Stimulated activated CD8-positive, alpha-beta memory T cell treated with anti-CD3 and anti-CD28 coated beads, Interleukin-12 subunit alpha, Interleukin-12 subunit beta, amount 100 ng/mL, for 24 hours (primary cell): ENCODE data around the gene C11orf24.
A peak's percentile ranks its signal among the peaks of the same experiment; 100 is the strongest.
"Not testable (repeated sequence)": the region's sequence is repeated elsewhere in the genome, so short reads cannot be mapped to it uniquely, and the experiment has no call there.

Experiments used
- DNase-seq: peaks from one replicate; pipeline ENCODE4 v3.0.0-alpha.2; 2020; ENCODE audit errors: extremely low read depth

The C11orf24 gene

GRCh38 chr11:68251765-68252164 lies 20.0 kb downstream of the C11orf24 start:
- DNase-seq = no peak

- not testable (repeated sequence) for DNase-seq
These were observed 26.9 kb downstream of the C11orf24 start for GRCh38 chr11:68244912-68245311.

- DNase-seq = not testable (repeated sequence)
These were observed 27.9 kb downstream of the C11orf24 start for GRCh38 chr11:68243847-68244246.

DNA sequence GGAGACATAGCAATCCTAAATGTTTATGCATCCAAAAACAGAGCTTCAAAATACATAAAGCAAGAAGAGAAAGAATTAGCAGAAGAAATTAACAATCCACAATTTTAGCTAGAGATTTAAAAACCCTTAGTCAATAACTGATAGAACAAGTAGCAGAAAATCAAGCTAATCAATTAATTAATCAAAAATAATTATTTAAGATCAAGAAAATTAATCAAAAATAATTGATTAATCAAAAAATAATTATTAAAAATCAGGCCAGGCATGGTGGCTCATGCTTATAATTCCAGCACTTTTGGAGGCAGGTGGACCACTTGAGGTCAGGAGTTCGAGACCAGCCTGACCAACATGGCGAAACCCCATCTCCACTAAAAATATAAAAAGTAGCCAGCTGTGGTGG lies 29.2 kb downstream of the C11orf24 start:
- no peak for DNase-seq

DNA sequence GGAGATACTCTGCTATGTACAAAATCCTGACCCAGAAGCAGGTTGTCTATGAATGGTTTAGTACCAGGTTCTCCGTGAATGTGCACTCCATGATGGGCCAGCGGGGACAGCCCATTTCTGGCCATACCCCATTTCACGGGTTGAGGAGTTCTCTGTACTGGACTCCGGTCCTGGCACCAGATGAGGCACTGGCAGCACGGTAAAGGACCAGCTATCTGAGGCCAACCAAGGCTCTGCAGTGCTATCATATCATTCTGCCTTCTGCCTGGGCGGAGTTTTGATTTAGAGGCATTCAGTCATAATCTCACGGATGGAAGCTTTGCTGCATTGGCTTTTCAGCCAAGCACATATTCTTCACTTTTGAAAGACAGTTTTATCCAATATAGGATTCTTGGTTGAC lies 40.2 kb downstream of the C11orf24 start:
- no peak for DNase-seq

- no peak for DNase-seq
These were observed 42.2 kb downstream of the C11orf24 start for GRCh38 chr11:68229601-68230000.

GRCh38 chr11:68226421-68226820 lies 45.4 kb downstream of the C11orf24 start:
- no peak for DNase-seq

- DNase-seq = no peak
These were observed 47.2 kb downstream of the C11orf24 start for GRCh38 chr11:68224606-68225005.

DNA sequence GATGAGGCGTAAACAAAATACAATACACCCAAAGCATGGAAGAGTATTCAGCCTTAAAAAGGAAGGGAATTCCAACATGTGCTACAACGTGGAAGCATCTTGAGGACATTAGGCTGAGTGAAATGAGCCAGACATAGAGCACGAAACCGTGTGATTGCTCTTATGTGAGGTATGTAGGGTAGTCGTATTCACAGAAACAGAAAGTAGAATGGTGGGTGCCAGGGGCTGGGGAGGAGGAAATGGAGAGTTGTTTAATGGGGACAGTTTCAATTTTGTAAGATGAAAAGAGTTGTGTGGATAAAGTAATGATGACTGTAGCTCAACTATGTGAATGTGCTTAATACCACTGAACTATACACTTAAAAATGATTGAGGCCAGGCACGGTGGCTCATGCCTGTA lies 48.5 kb downstream of the C11orf24 start:
- no peak for DNase-seq

GRCh38 chr11:68221406-68221805 lies 50.4 kb downstream of the C11orf24 start:
- no peak for DNase-seq

DNA sequence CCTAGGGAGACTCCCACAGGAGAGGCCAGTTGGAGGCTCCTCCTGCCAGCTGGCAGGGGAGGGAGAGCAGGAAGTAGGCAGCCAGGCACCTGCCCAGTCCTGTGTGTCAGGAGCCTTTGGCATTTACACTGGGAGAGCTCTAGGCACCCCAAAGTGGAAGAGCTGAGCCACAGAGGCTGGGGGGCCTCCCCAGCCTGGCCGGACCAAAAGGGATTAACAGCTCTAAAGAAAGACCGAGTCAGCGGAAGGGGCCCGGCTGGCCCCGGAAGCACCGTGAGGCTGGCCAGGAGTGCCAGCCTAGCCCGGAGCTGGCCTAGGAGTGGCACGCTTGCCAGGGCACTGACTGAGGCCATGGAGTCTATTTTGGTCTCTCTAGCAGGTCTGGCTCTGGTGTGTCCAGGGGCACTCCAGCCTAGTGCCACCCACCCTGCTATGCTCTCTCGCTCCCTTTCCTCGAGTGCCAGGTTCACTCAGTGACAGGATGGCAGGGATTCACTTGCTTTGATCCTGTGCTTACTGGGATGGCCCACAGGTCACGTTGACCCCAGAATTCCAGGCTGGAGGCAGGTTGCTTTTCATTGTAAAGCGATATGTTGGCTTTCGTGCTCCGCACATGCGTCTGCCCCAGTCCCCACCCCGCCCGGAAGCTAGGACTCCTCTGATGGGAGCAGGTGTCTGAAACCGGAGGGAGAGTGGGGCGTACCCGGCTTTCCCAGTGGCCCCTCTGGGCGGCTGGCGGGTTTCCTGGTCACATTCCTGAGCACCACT lies 55.4 kb downstream of the C11orf24 start:
- DNase-seq = no peak

DNA sequence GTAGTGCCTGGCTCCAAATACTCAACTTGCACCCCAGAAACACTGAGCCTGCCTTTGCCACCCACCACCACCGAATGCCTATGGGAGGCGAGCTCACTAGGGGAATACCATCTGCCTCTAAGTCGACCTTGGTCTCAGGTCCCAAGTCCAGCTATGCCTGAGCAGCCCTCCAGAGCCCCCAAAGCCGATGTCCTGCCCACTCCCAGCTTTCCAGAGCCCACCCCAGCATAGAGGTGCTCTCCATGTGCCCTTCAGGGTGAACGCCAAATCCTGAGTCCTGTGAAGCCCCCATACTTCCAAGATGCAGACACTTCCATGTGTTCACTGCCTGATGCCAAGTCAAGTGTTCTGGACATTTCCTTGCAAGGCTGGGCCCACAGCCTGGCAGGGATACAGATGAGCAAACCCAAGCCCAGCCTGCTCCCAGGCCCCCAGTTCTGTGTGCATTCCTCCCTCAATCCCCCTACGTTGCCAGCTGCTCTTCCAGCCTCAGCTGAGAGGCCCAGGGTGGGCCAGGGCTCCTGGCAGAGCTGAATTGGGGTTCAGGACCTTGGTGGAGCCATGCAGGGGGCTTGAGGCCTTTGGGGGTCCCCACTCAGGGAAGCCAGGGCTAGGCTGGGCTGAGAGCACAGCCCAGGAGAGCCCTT lies 56.1 kb downstream of the C11orf24 start:
- no peak for DNase-seq

GRCh38 chr11:68215087-68215445 lies 56.7 kb downstream of the C11orf24 start:
- DNase-seq = no peak

DNA sequence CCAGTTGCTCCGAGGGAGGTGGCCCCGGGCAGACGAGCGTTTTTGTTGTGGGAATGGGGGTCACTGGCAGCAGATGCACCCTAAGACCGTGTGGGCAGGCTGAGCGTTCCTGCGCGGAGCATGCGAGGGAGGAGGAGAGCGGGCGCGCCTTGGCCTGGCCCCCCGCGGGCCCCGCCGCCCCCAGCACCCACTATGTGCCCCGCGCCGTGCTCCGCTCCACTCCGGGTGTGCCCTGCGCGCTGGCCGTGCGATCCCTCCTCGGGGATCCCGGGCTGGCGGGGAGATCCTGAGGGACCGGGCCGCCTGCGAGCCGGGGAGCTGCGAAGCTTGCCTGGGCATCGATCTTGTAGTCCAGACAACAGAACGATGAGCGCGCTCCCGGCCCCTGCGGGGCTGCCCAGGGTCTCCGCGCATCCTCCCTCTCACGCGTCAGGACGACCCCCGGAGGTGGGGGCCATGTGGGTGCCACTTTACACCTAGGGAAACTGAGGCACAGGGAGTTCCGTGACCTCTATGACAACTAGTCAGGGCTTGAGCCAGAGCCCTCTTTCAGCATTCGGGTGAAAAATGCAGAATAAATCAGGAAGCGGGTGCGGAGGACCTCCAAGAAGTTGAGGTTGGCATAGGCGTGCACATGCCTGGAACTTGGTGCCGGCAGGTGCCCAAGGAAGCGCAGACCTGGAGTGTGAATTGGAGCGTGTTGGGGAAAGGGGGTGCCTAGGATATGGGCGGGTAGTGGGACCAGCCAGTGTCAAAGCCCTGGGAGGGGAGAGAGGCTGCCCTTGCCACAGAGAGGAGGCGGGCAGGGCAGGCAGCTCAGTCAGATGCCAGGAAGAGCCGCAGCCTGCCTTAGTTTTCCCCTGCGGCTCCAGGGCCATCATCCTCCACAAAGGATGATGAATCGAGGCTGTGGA lies 57.3 kb downstream of the C11orf24 start:
- no peak for DNase-seq

DNA sequence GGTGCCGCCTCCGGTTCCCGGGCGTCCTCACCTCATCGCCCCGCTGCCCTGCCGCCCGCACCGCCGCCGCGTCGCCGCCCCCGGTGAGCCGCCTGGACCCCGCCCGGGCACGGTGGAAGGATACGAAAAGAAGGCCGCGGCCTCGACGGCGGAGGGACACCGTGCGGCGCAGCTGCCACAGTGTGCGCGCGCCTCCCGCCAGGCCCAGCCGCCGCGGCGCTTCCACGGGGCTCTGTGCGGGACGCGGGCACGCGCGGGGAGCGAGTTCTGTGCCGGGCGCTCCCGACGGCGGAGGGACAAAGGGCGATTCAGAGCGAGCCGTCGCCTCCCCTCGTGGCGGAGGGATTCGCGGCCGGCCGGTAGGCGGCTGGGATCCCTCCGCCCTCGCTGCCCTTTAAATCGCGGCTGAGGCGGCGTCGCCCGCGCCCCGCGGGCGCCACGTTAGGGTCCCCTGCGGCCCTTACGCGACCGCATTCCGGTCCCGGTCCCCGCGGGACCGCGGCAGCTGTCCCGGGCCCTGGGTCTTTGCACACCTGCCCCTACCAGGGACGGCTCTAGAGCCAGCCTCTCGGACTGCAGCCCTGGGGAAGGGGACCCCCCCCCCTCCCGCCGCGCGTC lies 58.1 kb downstream of the C11orf24 start:
- peak; percentile 50 for DNase-seq

DNA sequence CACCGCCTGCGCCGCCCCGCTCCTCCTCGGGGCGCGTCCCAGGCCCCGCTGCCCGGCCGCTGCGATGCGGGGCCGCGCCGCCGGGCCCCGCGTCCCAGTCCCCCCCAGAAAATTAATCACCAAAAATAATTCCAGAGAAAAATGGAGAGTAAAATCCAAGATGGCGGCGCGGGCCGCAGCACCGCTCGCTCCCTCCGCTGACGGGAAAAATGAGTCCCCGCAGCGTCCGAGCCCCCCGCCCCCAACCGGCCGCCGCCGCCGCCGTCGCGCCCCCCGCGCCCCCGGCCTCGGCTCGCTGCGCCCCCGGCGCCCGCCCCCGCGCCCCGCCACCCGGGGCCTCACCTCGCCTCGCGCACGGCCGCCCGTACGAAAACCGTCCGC lies 58.6 kb downstream of the C11orf24 start, which contains the start of gene KMT5B:
Gene KMT5B, minus strand, starts transcription at position 162 of the 381 bp plus-strand sequence. CDS start 23,220 bp downstream, outside the sequence.
- DNase-seq = no peak

- peak; percentile 27 for DNase-seq
These were observed 59.2 kb downstream of the C11orf24 start for GRCh38 chr11:68212421-68213134.

- DNase-seq = no peak
These were observed 60.2 kb downstream of the C11orf24 start for GRCh38 chr11:68211546-68211945.
